ENCODE data around the gene SAT2.

The SAT2 gene

DNA sequence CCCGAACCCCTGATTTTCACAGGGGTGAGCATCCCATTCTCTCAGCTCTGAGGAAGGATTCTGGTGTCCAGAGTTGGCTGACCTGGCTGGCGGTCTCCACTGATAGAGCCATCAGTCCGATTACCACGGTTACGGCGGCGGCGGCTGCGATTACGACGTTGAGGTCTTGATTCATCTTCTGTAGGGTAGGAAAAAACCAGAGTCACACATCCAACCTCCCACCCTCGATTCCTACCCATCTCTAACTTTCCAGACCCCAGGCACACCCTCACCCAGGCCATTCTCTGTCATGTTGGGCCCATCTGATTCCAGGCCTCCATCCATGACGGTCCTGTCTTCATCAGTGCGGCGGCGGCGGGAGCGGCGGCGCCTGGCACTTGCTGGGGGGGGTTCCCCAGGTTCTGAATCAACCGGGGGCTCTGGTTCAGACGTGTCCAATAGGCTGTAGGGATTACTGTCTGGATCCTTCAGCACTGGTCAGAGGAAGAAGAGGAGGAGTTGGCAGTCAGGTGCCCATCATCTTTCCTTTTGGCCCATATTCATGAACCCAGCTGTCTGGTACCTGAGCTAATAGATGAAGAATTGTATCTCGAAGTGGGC lies 35.1 kb downstream of the SAT2 start:
- no peak overlapping the region for H3K27ac ChIP-seq
- no peak for DNase-seq (ENCODE audit: low spot score)
- TF ChIP-seq, protein P1, sequence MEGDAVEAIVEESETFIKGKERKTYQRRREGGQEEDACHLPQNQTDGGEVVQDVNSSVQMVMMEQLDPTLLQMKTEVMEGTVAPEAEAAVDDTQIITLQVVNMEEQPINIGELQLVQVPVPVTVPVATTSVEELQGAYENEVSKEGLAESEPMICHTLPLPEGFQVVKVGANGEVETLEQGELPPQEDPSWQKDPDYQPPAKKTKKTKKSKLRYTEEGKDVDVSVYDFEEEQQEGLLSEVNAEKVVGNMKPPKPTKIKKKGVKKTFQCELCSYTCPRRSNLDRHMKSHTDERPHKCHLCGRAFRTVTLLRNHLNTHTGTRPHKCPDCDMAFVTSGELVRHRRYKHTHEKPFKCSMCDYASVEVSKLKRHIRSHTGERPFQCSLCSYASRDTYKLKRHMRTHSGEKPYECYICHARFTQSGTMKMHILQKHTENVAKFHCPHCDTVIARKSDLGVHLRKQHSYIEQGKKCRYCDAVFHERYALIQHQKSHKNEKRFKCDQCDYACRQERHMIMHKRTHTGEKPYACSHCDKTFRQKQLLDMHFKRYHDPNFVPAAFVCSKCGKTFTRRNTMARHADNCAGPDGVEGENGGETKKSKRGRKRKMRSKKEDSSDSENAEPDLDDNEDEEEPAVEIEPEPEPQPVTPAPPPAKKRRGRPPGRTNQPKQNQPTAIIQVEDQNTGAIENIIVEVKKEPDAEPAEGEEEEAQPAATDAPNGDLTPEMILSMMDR (IDR thresholded peaks at IDR 0.05), result no peak
- H3K4me3 ChIP-seq, result no peak overlapping the region

DNA sequence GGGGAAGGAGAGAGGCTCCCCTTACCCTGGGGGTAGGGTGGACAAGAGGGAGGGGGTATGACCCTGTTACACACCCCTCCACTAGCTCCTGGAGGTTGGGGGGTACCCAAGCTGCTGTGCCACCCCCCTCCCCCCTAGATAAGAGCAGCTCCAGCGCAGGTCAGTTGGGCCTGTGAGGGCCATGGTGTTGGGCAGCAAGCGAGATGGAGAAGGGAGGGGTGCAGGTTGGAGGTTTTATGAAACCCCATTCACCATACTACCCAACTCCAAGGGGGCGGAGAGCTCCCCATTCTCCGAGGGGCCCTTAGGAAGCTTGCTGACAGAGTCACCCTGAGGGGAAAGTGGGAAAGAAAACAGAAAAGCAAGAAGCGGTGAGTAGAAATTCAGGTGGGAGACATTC lies 36.0 kb downstream of the SAT2 start:
- no peak overlapping the region for H3K4me3 ChIP-seq
- DNase-seq (ENCODE audit: low spot score), result no peak
- H3K27ac ChIP-seq, result no peak overlapping the region
- TF ChIP-seq, protein P1 (IDR thresholded peaks at IDR 0.05), result no peak

DNA sequence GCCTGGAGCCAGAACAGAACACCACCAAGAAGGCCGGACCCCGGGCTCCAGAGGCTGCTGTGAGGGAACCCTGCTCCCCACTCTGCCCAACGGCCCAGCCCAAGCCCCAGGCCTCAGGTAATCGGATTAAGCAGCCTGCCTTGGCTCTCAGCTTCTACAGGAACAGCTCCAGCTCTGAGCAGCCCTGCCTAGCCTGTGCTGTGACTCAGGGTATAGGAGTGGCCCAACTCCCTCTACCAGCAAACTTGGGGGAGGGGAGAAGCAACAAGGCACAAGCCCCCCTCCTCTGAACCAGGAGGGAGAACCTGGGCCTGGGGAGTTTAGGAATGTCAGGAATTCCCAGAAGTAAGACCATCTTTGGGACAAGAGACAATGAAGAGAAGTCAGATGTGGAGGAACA lies 36.9 kb downstream of the SAT2 start:
- no peak for DNase-seq (ENCODE audit: low spot score)
- Histone ChIP-seq H3K4me3 (no peak overlapping the region), H3K27ac (no peak overlapping the region)
- TF ChIP-seq, protein P1 (IDR thresholded peaks at IDR 0.05), result no peak

GRCh38 chr17:7589891-7590691 lies 37.5 kb downstream of the SAT2 start, which contains the start of gene SOX15:
Gene SOX15 (minus strand): TSS chr17:7590094. CDS start chr17:7589676, 418 bp downstream.
- Histone ChIP-seq H3K27ac (peak within 1 kb of the TSS; percentile 4 to 74), H3K4me3 (peak within 1 kb of the TSS; percentile 72)
- TF ChIP-seq, protein P1 (IDR thresholded peaks at IDR 0.05), result no peak
- DNase-seq (ENCODE audit: low spot score), result no peak

DNA sequence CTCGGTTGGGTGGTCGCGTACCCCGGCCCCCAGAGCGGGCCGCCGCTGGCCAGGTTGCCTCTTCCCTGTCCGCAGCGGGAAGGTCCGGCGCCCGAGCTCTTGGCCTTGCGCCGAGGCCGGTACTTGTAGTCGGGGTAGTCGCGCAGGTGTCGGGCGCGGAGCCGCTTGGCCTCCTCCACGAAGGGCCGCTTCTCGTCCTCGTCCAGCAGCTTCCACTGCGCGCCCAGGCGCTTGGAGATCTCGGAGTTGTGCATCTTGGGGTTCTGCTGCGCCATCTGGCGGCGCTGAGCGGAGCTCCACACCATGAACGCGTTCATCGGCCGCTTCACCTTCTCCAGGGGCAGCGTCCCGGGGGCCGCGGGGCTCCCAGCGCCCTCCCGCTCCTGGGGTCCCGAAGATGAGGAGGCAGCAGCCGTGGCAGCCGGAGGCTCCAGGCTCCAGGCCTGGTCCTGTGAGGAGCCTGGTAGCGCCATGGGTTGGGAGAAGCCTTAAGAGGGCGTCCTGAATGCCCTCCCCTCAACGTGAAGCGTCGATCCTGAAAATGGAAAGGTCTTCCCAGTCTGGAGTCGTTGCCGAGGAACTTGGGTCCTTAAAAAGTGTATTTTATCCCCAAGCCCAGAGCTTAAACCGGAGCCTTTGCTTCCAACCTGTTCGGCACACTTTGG lies 38.3 kb downstream of the SAT2 start:
- TF ChIP-seq, protein P1 (IDR thresholded peaks at IDR 0.05), result peak; percentile 93
- Histone ChIP-seq H3K4me3 (peak overlapping the region; percentile 72), H3K27ac (peak overlapping the region; percentile 4 to 74)
- peak; percentile 85 for DNase-seq (ENCODE audit: low spot score)

- TF ChIP-seq, protein P1 (IDR thresholded peaks at IDR 0.05), result no peak
- no peak for DNase-seq (ENCODE audit: low spot score)
- Histone ChIP-seq H3K27ac (peak overlapping the region; percentile 4 to 74), H3K4me3 (peak overlapping the region; percentile 72)
Measured at GRCh38 chr17:7588553-7589203, 38.9 kb downstream of the SAT2 start.
